ENCODE data around the gene KCNQ1.

Gene KCNQ1

DNA sequence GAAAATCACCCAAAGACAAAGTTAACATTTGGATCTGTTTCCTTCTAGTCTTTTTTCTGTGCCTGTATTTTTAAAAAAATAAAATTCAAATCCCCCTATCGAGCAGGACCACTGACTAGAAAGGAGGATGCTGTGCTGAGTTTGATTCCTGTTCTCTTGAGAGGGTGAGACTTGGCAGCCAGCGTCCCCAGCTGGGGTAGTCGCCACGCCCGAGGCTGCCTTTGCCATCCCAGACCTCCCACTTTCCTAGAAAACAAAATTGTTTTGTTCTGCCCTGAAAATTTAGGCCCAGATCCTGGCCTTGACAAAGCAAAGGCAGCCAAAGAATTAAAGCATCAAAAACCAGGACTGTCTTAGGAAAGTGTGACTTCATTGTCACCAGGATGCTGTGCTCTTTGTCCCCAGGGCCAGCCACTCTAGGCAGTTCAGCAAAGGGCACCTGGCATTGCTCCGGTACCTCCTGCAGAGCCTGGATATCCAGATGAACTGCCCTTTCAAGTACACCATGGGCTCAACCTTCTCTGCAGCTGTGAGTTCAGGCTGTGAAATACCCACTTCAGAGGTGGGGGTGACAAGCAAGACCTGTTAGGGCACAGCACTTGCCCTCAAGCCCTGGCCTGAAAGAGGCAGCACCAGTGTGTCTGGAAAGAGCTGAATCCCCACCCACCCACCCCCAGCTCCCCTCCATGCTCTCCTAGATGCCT lies 210.4 kb downstream of the KCNQ1 start:
- Histone ChIP-seq H3K27me3 (no peaks in the 10 kb centered on the region), H3K4me1 (no peaks in the 10 kb centered on the region), H3K9me3 (no peaks in the 10 kb centered on the region), H3K36me3 (no peaks in the 10 kb centered on the region), H3K4me3 (ENCODE audit: low read depth, low read length) (no peak overlapping the region)
- no peak for TF ChIP-seq CTCF (IDR thresholded peaks at IDR 0.05; ENCODE audit: low read depth, low read length)
- DNase-seq, result no peak

- Histone ChIP-seq H3K4me1 (no peaks in the 10 kb centered on the region), H3K27me3 (no peaks in the 10 kb centered on the region), H3K36me3 (no peaks in the 10 kb centered on the region), H3K4me3 (ENCODE audit: low read depth, low read length) (no peak overlapping the region), H3K9me3 (no peaks in the 10 kb centered on the region; the same call in 1 of the 2 replicates)
- DNase-seq, result no peak
- no peak for TF ChIP-seq CTCF (IDR thresholded peaks at IDR 0.05; ENCODE audit: low read depth, low read length)
Measured at GRCh38 chr11:2655834-2656622, 211.2 kb downstream of the KCNQ1 start.

DNA sequence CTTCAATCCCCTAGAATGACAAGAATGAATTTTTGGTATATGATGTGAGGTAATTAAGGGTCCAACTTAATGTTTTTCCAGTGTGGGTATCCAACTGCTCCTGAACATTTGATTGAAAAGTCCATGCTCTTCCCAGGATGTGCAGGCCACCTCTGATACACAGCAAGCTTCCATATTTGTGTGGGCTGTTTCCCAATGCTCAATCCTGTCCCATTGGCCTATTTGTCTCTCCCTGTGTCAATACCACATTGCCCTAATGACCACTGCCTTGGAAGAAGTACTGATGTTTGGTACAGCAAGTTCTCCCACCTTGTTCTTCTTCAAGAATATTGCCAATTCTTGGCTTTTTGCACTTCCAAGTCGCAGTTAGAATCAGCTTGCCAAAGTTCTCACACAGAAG lies 212.1 kb downstream of the KCNQ1 start:
- Histone ChIP-seq H3K27me3 (no peaks in the 10 kb centered on the region), H3K36me3 (no peaks in the 10 kb centered on the region), H3K9me3 (no peaks in the 10 kb centered on the region; the same call in 1 of the 2 replicates), H3K4me1 (no peaks in the 10 kb centered on the region), H3K4me3 (ENCODE audit: low read depth, low read length) (no peak overlapping the region)
- DNase-seq, result no peak
- no peak for TF ChIP-seq CTCF (IDR thresholded peaks at IDR 0.05; ENCODE audit: low read depth, low read length)

- Histone ChIP-seq H3K4me1 (no peaks in the 10 kb centered on the region), H3K27me3 (no peaks in the 10 kb centered on the region), H3K9me3 (no peaks in the 10 kb centered on the region; the same call in 1 of the 2 replicates), H3K36me3 (no peaks in the 10 kb centered on the region), H3K4me3 (ENCODE audit: low read depth, low read length) (no peak overlapping the region)
- DNase-seq, result no peak
- TF ChIP-seq CTCF (IDR thresholded peaks at IDR 0.05; ENCODE audit: low read depth, low read length), result no peak
Measured at GRCh38 chr11:2657697-2658284, 213.0 kb downstream of the KCNQ1 start.

- Histone ChIP-seq H3K36me3 (no peaks in the 10 kb centered on the region), H3K4me3 (ENCODE audit: low read depth, low read length) (no peak overlapping the region), H3K27me3 (no peaks in the 10 kb centered on the region), H3K9me3 (no peaks in the 10 kb centered on the region; the same call in 1 of the 2 replicates), H3K4me1 (no peaks in the 10 kb centered on the region)
- TF ChIP-seq CTCF (IDR thresholded peaks at IDR 0.05; ENCODE audit: low read depth, low read length), result no peak
- DNase-seq, result no peak
Measured at GRCh38 chr11:2660357-2660939, 215.6 kb downstream of the KCNQ1 start.

All from BE2C (cell line).